HepG2 (cell line): ENCODE results near the gene TOP1. TPM values are rescaled to one million over a fixed set of nuclear protein-coding genes. Genes with fewer than 3 reads are reported as not detected.

Source experiments
- ATAC-seq: fragments of 200-7000 bp; cut with Tn5 transposase; 3 replicates; pipeline ENCODE4 v1.9.1; 2020; ENCODE audit warnings: mild to moderate bottlenecking, moderate library complexity
- BruUV-seq: library from RNA; stranded (reverse); fragments of 400-500 nt; replicated peaks from 2 replicates; lab custom pipeline; 2021; lab: Mats Ljungman, UMichigan
- CTCF ChIA-PET: fragments of 300-600 bp; formaldehyde crosslinking; extraction: SDS; loops from one replicate; lab custom pipeline; 2021; ENCODE audit warnings: low total read pairs, inconsistent platforms, low intra/inter-chr PET ratio; lab: Yijun Ruan, JAX
- POLR2A ChIA-PET: fragments of 350-600 bp; sonication (Branson Sonifier 250); formaldehyde crosslinking; loops from one replicate; lab custom pipeline; 2020; ENCODE audit warnings: antibody characterized with exemption, inconsistent platforms; lab: Yijun Ruan, JAX
- DNase-seq: peaks from one replicate; pipeline ENCODE4 v3.0.0-alpha.2; 2015; ENCODE audit warnings: low spot score
- FAIRE-seq: peaks from 3 replicates; lab custom pipeline; 2011; peaks lifted over from hg19 to GRCh38; lab: Jason Lieb, UNC
- H2AFZ ChIP-seq: one replicate; pipeline ENCODE4 v1.6.1; 2011; ENCODE audit warnings: low read length, inconsistent platforms
- H3K27ac ChIP-seq: fragments of 300-600 bp; 3 replicates; pipeline ENCODE4 v1.8.0; 2011; ENCODE audit warnings: mixed run types, mild to moderate bottlenecking, mixed read lengths, low read length, inconsistent platforms; ENCODE audit not compliant: insufficient read depth; ENCODE audit errors: extremely low read length
- H3K27me3 ChIP-seq, 2 experiments: fragments of 200-600 bp in 1 of 2; 2 replicates in 1 of 2; 3 replicates in 1 of 2; pipeline versions ENCODE4 v1.6.0 to v1.8.0; 2011; ENCODE audit warnings: low read length in 2 of 2, mild to moderate bottlenecking in 2 of 2, moderate library complexity in 2 of 2, inconsistent platforms in 1 of 2; ENCODE audit not compliant: insufficient read depth in 2 of 2, control insufficient read depth in 1 of 2
- H3K36me3 ChIP-seq, 2 experiments: fragments of 200-600 bp in 1 of 2; replicated peaks in 1 of 2; 2 replicates in 1 of 2; 3 replicates in 1 of 2; pipeline versions ENCODE4 v1.5.1 to v1.8.0; 2011; ENCODE audit warnings: low read length in 2 of 2, inconsistent platforms in 1 of 2; ENCODE audit not compliant: insufficient read depth in 2 of 2, control insufficient read depth in 1 of 2
- H3K4me1 ChIP-seq: 2 replicates; pipeline ENCODE4 v1.5.1; 2012; ENCODE audit warnings: low read length, inconsistent platforms; ENCODE audit not compliant: insufficient read depth
- H3K4me2 ChIP-seq: 2 replicates; pipeline ENCODE4 v1.6.0; 2011; ENCODE audit warnings: low read depth, low read length, inconsistent platforms
- H3K4me3 ChIP-seq, 3 experiments: fragments of 200-600 bp in 1 of 3; sonication (generic), shearing (Covaris generic) in 1 of 3; replicated peaks in 1 of 3; 2 replicates each; pipeline ENCODE4 v1.5.1; 2011 to 2016; ENCODE audit warnings: low read length in 3 of 3, inconsistent platforms in 2 of 3, low read depth in 2 of 3, mild to moderate bottlenecking in 2 of 3, control low read depth in 1 of 3, mixed read lengths in 1 of 3; ENCODE audit not compliant: insufficient read depth in 1 of 3
- H3K79me2 ChIP-seq: one replicate; pipeline ENCODE4 v1.6.1; 2011; ENCODE audit warnings: low read length, inconsistent platforms; ENCODE audit not compliant: insufficient read depth
- H3K9ac ChIP-seq: 2 replicates; pipeline ENCODE4 v1.6.0; 2011; ENCODE audit warnings: mild to moderate bottlenecking, low read depth, low read length, inconsistent platforms; ENCODE audit not compliant: insufficient read depth
- H3K9me3 ChIP-seq: 2 replicates; pipeline ENCODE4 v1.5.1; 2012; ENCODE audit warnings: mild to moderate bottlenecking, low read length
- H4K20me1 ChIP-seq: 2 replicates; pipeline ENCODE4 v1.6.0; 2011; ENCODE audit warnings: inconsistent platforms, mild to moderate bottlenecking, low read length, moderate library complexity; ENCODE audit not compliant: insufficient read depth
- FOSL2 ChIP-seq: sonication (generic); formaldehyde crosslinking; IDR thresholded peaks from 2 replicates; pipeline ENCODE4 v1.4.0; 2020; ENCODE audit warnings: missing genetic modification reagents
- HDAC2 ChIP-seq: sonication (generic); formaldehyde crosslinking; IDR thresholded peaks from 2 replicates; pipeline ENCODE4 v1.4.0; 2020; ENCODE audit warnings: missing genetic modification reagents
- HES4 ChIP-seq: sonication (generic); formaldehyde crosslinking; IDR thresholded peaks from 2 replicates; pipeline ENCODE4 v1.9.0; 2021; ENCODE audit warnings: mild to moderate bottlenecking, missing genetic modification reagents, borderline replicate concordance
- MIER3 ChIP-seq: IDR thresholded peaks from 2 replicates; pipeline ENCODE4 v1.6.1; 2016; ENCODE audit warnings: missing compliant biosample characterization, borderline replicate concordance
- PAX8 ChIP-seq: sonication (generic); formaldehyde crosslinking; IDR thresholded peaks from 2 replicates; pipeline ENCODE4 v1.8.0; 2022; ENCODE audit warnings: mild to moderate bottlenecking, missing genetic modification reagents, borderline replicate concordance
- POLR2A ChIP-seq, 2 experiments: IDR thresholded peaks; 2 replicates each; pipeline ENCODE4 v1.6.1; 2011; ENCODE audit warnings: low read depth in 2 of 2, low read length in 2 of 2, mild to moderate bottlenecking in 1 of 2, moderate library complexity in 1 of 2; ENCODE audit not compliant: insufficient read depth in 1 of 2
- TEAD3 ChIP-seq: optimal IDR thresholded peaks from 2 replicates; pipeline ENCODE3; 2016; ENCODE audit warnings: borderline replicate concordance
- TSC22D2 ChIP-seq: sonication (generic); formaldehyde crosslinking; IDR thresholded peaks from 2 replicates; pipeline ENCODE4 v1.5.1; 2020; ENCODE audit warnings: missing genetic modification reagents, mild to moderate bottlenecking, borderline replicate concordance
- ZIK1 ChIP-seq: sonication (generic); formaldehyde crosslinking; IDR thresholded peaks from 2 replicates; pipeline ENCODE4 v1.5.0; 2020; ENCODE audit warnings: mild to moderate bottlenecking, low read depth, missing genetic modification reagents, borderline replicate concordance
- ZNF256 ChIP-seq: sonication (generic); formaldehyde crosslinking; conservative IDR thresholded peaks from 2 replicates; pipeline ENCODE4 v1.4.0; 2020; ENCODE audit warnings: missing genetic modification reagents
- ZNF501 ChIP-seq: sonication (generic); formaldehyde crosslinking; IDR thresholded peaks from 2 replicates; pipeline ENCODE4 v1.5.1; 2020; ENCODE audit warnings: mild to moderate bottlenecking, moderate library complexity, missing genetic modification reagents
- WGBS: methylation state at CpG from one replicate; pipeline ENCODE4 v1.1.6; 2017; ENCODE audit warnings: low lambda C conversion rate; 5-methylcytosine and 5-hydroxymethylcytosine counted together
- in situ Hi-C: cut with HindIII; loops from 2 replicates; pipeline ENCODE4 v1.10.0; 2017; ENCODE audit warnings: low pct_unique_long_range_greater_than_20kb; ENCODE audit not compliant: extremely low pct_ligation_motif_present
- intact Hi-C: fragments of 100-400 bp; cut with micrococcal nuclease; formaldehyde crosslinking; loops from one replicate; pipeline ENCODE4 v1.10.0; 2022; ENCODE audit not compliant: unreplicated experiment
- polyA plus RNA-seq, 8 experiments: library from polyadenylated mRNA; depleted of rRNA in 3 of 8; stranded (reverse) in 7 of 8; unstranded in 1 of 8; fragments of >200 nt; fragmentation: Illumina TruSeq in 4 of 8; extraction: Trizol in 4 of 8; gene quantifications; 2 replicates each; pipeline versions ENCODE4 v1.2.1 to v1.2.3, GENCODE V29; 2011 to 2016; ENCODE audit warnings: low read depth in 4 of 8, missing spikeins in 1 of 8, mixed read lengths in 1 of 8; ENCODE audit not compliant: insufficient read depth in 1 of 8
- total RNA-seq, 5 experiments: library from RNA; depleted of rRNA; stranded (reverse); fragments of >200 nt; fragmentation: Illumina TruSeq; extraction: Trizol; gene quantifications; 2 replicates each; pipeline ENCODE4 v1.2.3, GENCODE V29; 2016; ENCODE audit warnings: low read depth in 1 of 5
- TF ChIP-seq, protein P1 (sequence below): sonication (generic); formaldehyde crosslinking; IDR thresholded peaks from 2 replicates; pipeline ENCODE4 v1.4.0; 2020; ENCODE audit warnings: mild to moderate bottlenecking, missing genetic modification reagents, borderline replicate concordance

Gene TOP1
- total and polyA plus RNA-seq, 2 of the 13 experiments (the other 11 are each of a cell fraction or from before 2014, with no cell fraction given): 10.2 to 19.4 TPM

- Histone ChIP-seq H3K9me3 (no peaks in the 10 kb centered on the region), H3K4me3 (no peak overlapping the region), H2AFZ (no peak overlapping the region), H3K79me2 (no peaks in the 10 kb centered on the region), H3K27ac (no peak overlapping the region), H3K4me2 (no peak overlapping the region), H3K4me1 (no peaks in the 10 kb centered on the region), H3K27me3 (no peaks in the 10 kb centered on the region), H3K36me3 (peaks cover 84 to 96% of the 10 kb centered on the region in 2 experiments), H4K20me1 (no peaks in the 10 kb centered on the region), H3K9ac (no peak overlapping the region)
- intact Hi-C loops (no loop called here), in situ Hi-C loops (no loop called here)
- CTCF ChIA-PET: no interaction called here
- TF ChIP-seq TEAD3 (CRISPR knock-in tag): peak; percentile 56
- no peak for TF ChIP-seq HDAC2 (CRISPR knock-in tag)
- TF ChIP-seq POLR2A (IDR thresholded peaks at IDR 0.05; ENCODE audit: insufficient read depth in 1 of 2, low read depth in 2 of 2, low read length in 2 of 2): 0 out of 4 replicates have a peak, but pooled peaks of 1 of the 2 experiments have one; percentile 10
- 95% methylated on average over 3 of the region's 3 CpGs for WGBS
- DNase-seq (no peak), ATAC-seq (peak; percentile 13), FAIRE-seq (no peak)
- POLR2A ChIA-PET: no interaction called here
- BruUV-seq: no TSS peak
Measured at GRCh38 chr20:41167118-41167470, 138.5 kb downstream of the TOP1 start.

DNA sequence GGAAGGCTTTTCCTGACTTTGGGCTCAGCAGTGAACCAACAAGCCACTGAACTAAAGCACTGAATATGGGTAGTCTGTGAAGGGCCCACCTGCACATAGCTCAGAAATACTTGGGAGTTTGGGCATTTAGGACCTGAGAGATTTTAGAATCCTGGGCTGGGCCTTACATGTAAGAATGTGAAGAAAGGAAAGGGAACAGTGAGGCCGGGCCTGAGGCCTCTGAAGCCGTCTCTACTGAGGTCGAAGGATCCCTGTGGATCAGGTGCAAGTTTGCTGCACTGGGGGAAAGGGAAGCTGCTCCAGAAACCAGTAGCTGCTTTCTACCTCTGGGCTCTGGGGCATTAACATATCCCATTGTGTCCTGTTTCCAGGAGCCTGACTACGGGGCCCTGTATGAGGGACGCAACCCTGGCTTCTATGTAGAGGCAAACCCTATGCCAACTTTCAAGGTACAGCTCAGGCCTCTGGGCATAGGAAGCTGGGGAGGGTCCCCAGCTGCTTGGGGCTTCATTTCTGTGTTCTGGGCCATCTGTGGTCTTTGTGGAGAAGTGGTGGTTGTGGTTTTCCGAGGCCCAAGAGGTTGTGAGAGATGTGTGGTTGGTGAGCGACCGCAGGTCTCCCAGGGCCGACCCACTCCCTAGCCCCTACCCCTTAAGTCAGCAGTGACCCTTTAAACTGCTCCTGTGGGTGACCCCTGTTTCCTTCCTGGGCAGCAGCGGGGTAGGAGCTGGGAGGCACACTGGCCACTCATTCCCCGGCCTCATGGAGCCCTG is 139.0 kb downstream of the TOP1 start:
- H3K79me2 ChIP-seq: no peaks in the 10 kb centered on the region
- no peak overlapping the region for H3K4me3 ChIP-seq
- no peak overlapping the region for H3K4me2 ChIP-seq
- H3K4me1 ChIP-seq: no peaks in the 10 kb centered on the region
- H3K36me3 ChIP-seq: peaks cover 84 to 96% of the 10 kb centered on the region in 2 experiments
- ChIA-PET CTCF (no interaction called here), POLR2A (no interaction called here)
- in situ Hi-C loops (no loop called here), intact Hi-C loops (no loop called here)
- no peak overlapping the region for H3K9ac ChIP-seq
- no TSS peak for BruUV-seq
- H3K27ac ChIP-seq: no peak overlapping the region
- no peaks in the 10 kb centered on the region for H3K9me3 ChIP-seq
- H3K27me3 ChIP-seq: no peaks in the 10 kb centered on the region
- FAIRE-seq: no peak
- DNase-seq: no peak
- H4K20me1 ChIP-seq: 0 out of 2 replicates have a peak, but pooled peaks cover 1% of the 10 kb centered on the region
- no peak overlapping the region for H2AFZ ChIP-seq
- no peak for ATAC-seq
- WGBS: 98% methylated on average over 11 of the region's 11 CpGs
- no peak for TF ChIP-seq ZNF256 (CRISPR knock-in tag)
- TF ChIP-seq FOSL2 (CRISPR knock-in tag): no peak
- no peak for TF ChIP-seq ZIK1
- no peak for TF ChIP-seq PAX8 (CRISPR knock-in tag)
- TF ChIP-seq ZNF501: no peak
- TF ChIP-seq MIER3 (CRISPR knock-in tag): no peak
- TF ChIP-seq, protein P1, sequence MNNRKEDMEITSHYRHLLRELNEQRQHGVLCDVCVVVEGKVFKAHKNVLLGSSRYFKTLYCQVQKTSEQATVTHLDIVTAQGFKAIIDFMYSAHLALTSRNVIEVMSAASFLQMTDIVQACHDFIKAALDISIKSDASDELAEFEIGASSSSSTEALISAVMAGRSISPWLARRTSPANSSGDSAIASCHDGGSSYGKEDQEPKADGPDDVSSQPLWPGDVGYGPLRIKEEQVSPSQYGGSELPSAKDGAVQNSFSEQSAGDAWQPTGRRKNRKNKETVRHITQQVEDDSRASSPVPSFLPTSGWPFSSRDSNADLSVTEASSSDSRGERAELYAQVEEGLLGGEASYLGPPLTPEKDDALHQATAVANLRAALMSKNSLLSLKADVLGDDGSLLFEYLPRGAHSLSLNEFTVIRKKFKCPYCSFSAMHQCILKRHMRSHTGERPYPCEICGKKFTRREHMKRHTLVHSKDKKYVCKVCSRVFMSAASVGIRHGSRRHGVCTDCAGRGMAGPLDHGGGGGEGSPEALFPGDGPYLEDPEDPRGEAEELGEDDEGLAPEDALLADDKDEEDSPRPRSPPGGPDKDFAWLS (CRISPR knock-in tag): no peak
- TF ChIP-seq HES4: no peak
- TF ChIP-seq TSC22D2: no peak
